Fibroblast of lung (primary cell): ENCODE measurements around the gene JAKMIP1.
"Not testable (repeated sequence)": the region's sequence is repeated elsewhere in the genome, so short reads cannot be mapped to it uniquely, and the experiment has no call there.

ENCODE experiments used
- EZH2 ChIP-seq: IDR thresholded peaks from 2 replicates; pipeline ENCODE4 v1.5.1; 2012; ENCODE audit warnings: low read length, control low read depth, mild to moderate bottlenecking; ENCODE audit errors: missing control alignments
- TF ChIP-seq, protein P1 (sequence below), 2 donors: IDR thresholded peaks in 1 of 2; conservative IDR thresholded peaks in 1 of 2; 1 replicate in 1 of 2; 2 replicates in 1 of 2; pipeline ENCODE4 v1.5.1; 2011 to 2012; ENCODE audit warnings: low read length in 2 of 2, control low read depth in 1 of 2, inconsistent platforms in 1 of 2, low read depth in 1 of 2, mild to moderate bottlenecking in 1 of 2

DNA sequence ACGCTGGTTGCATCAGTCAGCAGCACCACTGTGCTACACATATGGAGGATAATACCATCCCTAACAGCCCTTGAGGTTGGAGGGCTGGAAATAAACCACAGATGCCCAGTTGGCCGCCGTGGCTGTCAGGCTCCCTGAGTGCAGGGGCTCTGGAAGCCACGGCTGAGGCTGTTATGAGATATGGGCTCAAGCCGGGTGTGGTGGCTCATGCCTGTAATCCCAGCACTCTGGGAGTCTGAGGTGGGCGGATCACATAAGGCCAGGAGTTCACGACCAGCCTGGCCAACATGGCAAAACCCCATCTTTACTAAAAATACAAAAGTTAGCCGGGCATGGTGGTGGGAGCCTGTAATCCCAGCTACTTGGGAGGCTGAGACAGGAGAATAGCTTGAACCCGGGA lies 207.0 kb downstream of the JAKMIP1 start:
- TF ChIP-seq, protein P1, sequence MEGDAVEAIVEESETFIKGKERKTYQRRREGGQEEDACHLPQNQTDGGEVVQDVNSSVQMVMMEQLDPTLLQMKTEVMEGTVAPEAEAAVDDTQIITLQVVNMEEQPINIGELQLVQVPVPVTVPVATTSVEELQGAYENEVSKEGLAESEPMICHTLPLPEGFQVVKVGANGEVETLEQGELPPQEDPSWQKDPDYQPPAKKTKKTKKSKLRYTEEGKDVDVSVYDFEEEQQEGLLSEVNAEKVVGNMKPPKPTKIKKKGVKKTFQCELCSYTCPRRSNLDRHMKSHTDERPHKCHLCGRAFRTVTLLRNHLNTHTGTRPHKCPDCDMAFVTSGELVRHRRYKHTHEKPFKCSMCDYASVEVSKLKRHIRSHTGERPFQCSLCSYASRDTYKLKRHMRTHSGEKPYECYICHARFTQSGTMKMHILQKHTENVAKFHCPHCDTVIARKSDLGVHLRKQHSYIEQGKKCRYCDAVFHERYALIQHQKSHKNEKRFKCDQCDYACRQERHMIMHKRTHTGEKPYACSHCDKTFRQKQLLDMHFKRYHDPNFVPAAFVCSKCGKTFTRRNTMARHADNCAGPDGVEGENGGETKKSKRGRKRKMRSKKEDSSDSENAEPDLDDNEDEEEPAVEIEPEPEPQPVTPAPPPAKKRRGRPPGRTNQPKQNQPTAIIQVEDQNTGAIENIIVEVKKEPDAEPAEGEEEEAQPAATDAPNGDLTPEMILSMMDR (conservative IDR thresholded peaks at IDR 0.05 in 1 of 2, IDR thresholded peaks at IDR 0.05 in 1 of 2; ENCODE audit: low read depth in 1 of 2, low read length in 2 of 2): not testable (repeated sequence)
- not testable (repeated sequence) for TF ChIP-seq EZH2
